ENCODE measurements around the gene PTGES3.

PTGES3 gene

GRCh38 chr12:56722832-56723231 lies 34.7 kb upstream of the PTGES3 start:
- Histone ChIP-seq H3K4me1 (ENCODE audit: low read length) (peaks cover 57% of the 10 kb centered on the region), H4K20me1 (ENCODE audit: insufficient read depth, low read length) (peaks cover 65% of the 10 kb centered on the region)
- TF ChIP-seq CTCF (IDR thresholded peaks at IDR 0.05; ENCODE audit: low read depth, low read length) (no peak), EZH2phosphoT487 (IDR thresholded peaks at IDR 0.05; ENCODE audit: low read depth) (no peak)

GRCh38 chr12:56721721-56722120 lies 33.6 kb upstream of the PTGES3 start:
- H3K27me3 ChIP-seq (ENCODE audit: low read depth, low read length) = no peaks in the 10 kb centered on the region
- TF ChIP-seq CTCF (IDR thresholded peaks at IDR 0.05; ENCODE audit: low read depth, low read length) (no peak), EZH2phosphoT487 (IDR thresholded peaks at IDR 0.05; ENCODE audit: low read depth) (no peak)
- H3K4me1 ChIP-seq (ENCODE audit: low read length) = peaks cover 57% of the 10 kb centered on the region
- H3K4me2 ChIP-seq (ENCODE audit: low read length) = peak overlapping the region; percentile 91
- H3K4me3 ChIP-seq (ENCODE audit: low read length) = no peak overlapping the region
- peaks cover 75% of the 10 kb centered on the region for H4K20me1 ChIP-seq (ENCODE audit: insufficient read depth, low read length)
- peaks cover 87% of the 10 kb centered on the region for H3K79me2 ChIP-seq (ENCODE audit: low read length)
- no peak overlapping the region for H2AFZ ChIP-seq (ENCODE audit: low read depth, low read length)
- no peak overlapping the region for H3K9ac ChIP-seq (ENCODE audit: low read length)
- H3K9me3 ChIP-seq (ENCODE audit: insufficient read depth, low read length) = no peaks in the 10 kb centered on the region
- H3K27ac ChIP-seq (ENCODE audit: low read length) = no peak overlapping the region
- H3K36me3 ChIP-seq (replicated peaks; ENCODE audit: low read depth, low read length) = peaks cover 62% of the 10 kb centered on the region

More at GRCh38 chr12:56722832-56723231, 34.7 kb upstream of the PTGES3 start:
- Histone ChIP-seq H3K4me2 (ENCODE audit: low read length) (peak overlapping the region; percentile 91), H3K79me2 (ENCODE audit: low read length) (peaks cover 77% of the 10 kb centered on the region), H3K9ac (ENCODE audit: low read length) (0 out of 2 replicates have a peak overlapping the region, but pooled peaks have one; percentile 100), H3K9me3 (ENCODE audit: insufficient read depth, low read length) (no peaks in the 10 kb centered on the region), H3K27me3 (ENCODE audit: low read depth, low read length) (no peaks in the 10 kb centered on the region), H2AFZ (ENCODE audit: low read depth, low read length) (no peak overlapping the region), H3K27ac (ENCODE audit: low read length) (no peak overlapping the region), H3K36me3 (replicated peaks; ENCODE audit: low read depth, low read length) (peaks cover 60% of the 10 kb centered on the region), H3K4me3 (ENCODE audit: low read length) (peak overlapping the region; percentile 99)

GRCh38 chr12:56721216-56721615 lies 33.1 kb upstream of the PTGES3 start:
- Histone ChIP-seq H3K27ac (ENCODE audit: low read length) (no peak overlapping the region), H4K20me1 (ENCODE audit: insufficient read depth, low read length) (peaks cover 80% of the 10 kb centered on the region), H2AFZ (ENCODE audit: low read depth, low read length) (no peak overlapping the region), H3K4me1 (ENCODE audit: low read length) (peaks cover 57% of the 10 kb centered on the region), H3K4me2 (ENCODE audit: low read length) (no peak overlapping the region), H3K79me2 (ENCODE audit: low read length) (peaks cover 92% of the 10 kb centered on the region), H3K27me3 (ENCODE audit: low read depth, low read length) (no peaks in the 10 kb centered on the region), H3K36me3 (replicated peaks; ENCODE audit: low read depth, low read length) (peaks cover 66% of the 10 kb centered on the region), H3K9me3 (ENCODE audit: insufficient read depth, low read length) (no peaks in the 10 kb centered on the region), H3K9ac (ENCODE audit: low read length) (no peak overlapping the region), H3K4me3 (ENCODE audit: low read length) (no peak overlapping the region)
- TF ChIP-seq EZH2phosphoT487 (IDR thresholded peaks at IDR 0.05; ENCODE audit: low read depth) = no peak

GRCh38 chr12:56720731-56721151 lies 32.7 kb upstream of the PTGES3 start:
- Histone ChIP-seq H3K9ac (ENCODE audit: low read length) (no peak overlapping the region), H3K27me3 (ENCODE audit: low read depth, low read length) (no peaks in the 10 kb centered on the region), H3K4me3 (ENCODE audit: low read length) (no peak overlapping the region), H3K27ac (ENCODE audit: low read length) (peak overlapping the region; percentile 4; the same call in 1 of the 2 replicates), H3K36me3 (replicated peaks; ENCODE audit: low read depth, low read length) (peaks cover 71% of the 10 kb centered on the region), H3K4me1 (ENCODE audit: low read length) (peaks cover 53% of the 10 kb centered on the region), H3K79me2 (ENCODE audit: low read length) (peaks cover 93% of the 10 kb centered on the region), H3K4me2 (ENCODE audit: low read length) (no peak overlapping the region), H3K9me3 (ENCODE audit: insufficient read depth, low read length) (no peaks in the 10 kb centered on the region), H2AFZ (ENCODE audit: low read depth, low read length) (no peak overlapping the region), H4K20me1 (ENCODE audit: insufficient read depth, low read length) (peaks cover 85% of the 10 kb centered on the region)
- TF ChIP-seq CTCF (IDR thresholded peaks at IDR 0.05; ENCODE audit: low read depth, low read length) (no peak), EZH2phosphoT487 (IDR thresholded peaks at IDR 0.05; ENCODE audit: low read depth) (no peak)
